ENCODE data around the gene KCNB1. TPM values are rescaled to one million over a fixed set of nuclear protein-coding genes. Genes with fewer than 3 reads are reported as not detected.

Gene KCNB1
- total and polyA plus RNA-seq, 12 donors: 0.64 to 4.2 (median 1.1) TPM

- no peak for TF ChIP-seq CTCF (IDR thresholded peaks at IDR 0.05)
- 91 to 96% methylated on average over 2 of the region's 2 CpGs for WGBS, 2 donors
Observed at GRCh38 chr20:49430320-49430719, 52.1 kb downstream of the KCNB1 start.

GRCh38 chr20:49427751-49428518 is 54.5 kb downstream of the KCNB1 start:
- peak; percentile 37 to 59 for DNase-seq

More at GRCh38 chr20:49430320-49430719, 52.1 kb downstream of the KCNB1 start:
- Histone ChIP-seq H3K4me3 (no peak overlapping the region), H3K27ac (no peak overlapping the region), H3K27me3 (no peaks in the 10 kb centered on the region), H3K36me3 (no peaks in the 10 kb centered on the region), H3K9me3 (no peaks in the 10 kb centered on the region), H3K4me1 (peaks cover 0 to 31% (median 27%) of the 10 kb centered on the region in 9 donors)
- intact Hi-C loops (cut with DNase I): no loop called here
- no peak for DNase-seq
- no peak for ATAC-seq

GRCh38 chr20:49426873-49427272 is 55.6 kb downstream of the KCNB1 start:
- WGBS, 2 donors: 0% methylated on average over 1 of the region's 1 CpG
- Histone ChIP-seq H3K36me3 (no peaks in the 10 kb centered on the region), H3K9me3 (no peaks in the 10 kb centered on the region), H3K4me1 (peaks cover 0 to 64% (median 28%) of the 10 kb centered on the region in 9 donors), H3K4me3 (peak overlapping the region in 4 of 10 donors; percentile 13 to 25 (median 20)), H3K27me3 (no peaks in the 10 kb centered on the region), H3K27ac (peak overlapping the region; percentile 45 to 88 (median 78))
- intact Hi-C loops (cut with DNase I): loop anchor here in 2 of 10 donors (1.0 to 5.0 kb wide), 2 partner anchors 36 to 40 kb away; no protein-coding TSS in a partner anchor
- no peak for DNase-seq
- peak in 1 of 8 donors; percentile 20 for ATAC-seq
- no peak for TF ChIP-seq CTCF (IDR thresholded peaks at IDR 0.05)

More at GRCh38 chr20:49427751-49428518, 54.5 kb downstream of the KCNB1 start:
- Histone ChIP-seq H3K36me3 (no peaks in the 10 kb centered on the region), H3K4me1 (peaks cover 0 to 54% (median 28%) of the 10 kb centered on the region in 9 donors), H3K4me3 (peak overlapping the region in 4 of 10 donors; percentile 13 to 25 (median 20)), H3K9me3 (no peaks in the 10 kb centered on the region), H3K27ac (peak overlapping the region; percentile 45 to 88 (median 78)), H3K27me3 (no peaks in the 10 kb centered on the region)
- intact Hi-C loops (cut with DNase I): loop anchor here in 2 of 10 donors (2.0 to 5.0 kb wide), 2 partner anchors 15 to 41 kb away; no protein-coding TSS in a partner anchor
- WGBS, 2 donors: 35 to 51% methylated on average over 13 of the region's 13 CpGs
- peak; percentile 14 to 89 (median 77) for ATAC-seq
- no peak for TF ChIP-seq CTCF (IDR thresholded peaks at IDR 0.05)

GRCh38 chr20:49426395-49426794 is 56.1 kb downstream of the KCNB1 start:
- intact Hi-C loops (cut with DNase I): loop anchor here in 2 of 10 donors (1.0 to 5.0 kb wide), 2 partner anchors 35 to 39 kb away; no protein-coding TSS in a partner anchor
- Histone ChIP-seq H3K4me3 (peak overlapping the region in 4 of 10 donors; percentile 13 to 25 (median 20)), H3K9me3 (no peaks in the 10 kb centered on the region), H3K36me3 (no peaks in the 10 kb centered on the region), H3K27me3 (no peaks in the 10 kb centered on the region), H3K27ac (peak overlapping the region; percentile 45 to 88 (median 78)), H3K4me1 (peaks cover 0 to 69% (median 28%) of the 10 kb centered on the region in 9 donors)
- TF ChIP-seq CTCF (IDR thresholded peaks at IDR 0.05): no peak
- 65 to 69% methylated on average over 5 of the region's 5 CpGs for WGBS, 2 donors
- DNase-seq (no peak), ATAC-seq (peak in 6 of 8 donors; percentile 30 to 75 (median 60))
